Measurements from ENCODE around the gene CHAF1A.

DNA sequence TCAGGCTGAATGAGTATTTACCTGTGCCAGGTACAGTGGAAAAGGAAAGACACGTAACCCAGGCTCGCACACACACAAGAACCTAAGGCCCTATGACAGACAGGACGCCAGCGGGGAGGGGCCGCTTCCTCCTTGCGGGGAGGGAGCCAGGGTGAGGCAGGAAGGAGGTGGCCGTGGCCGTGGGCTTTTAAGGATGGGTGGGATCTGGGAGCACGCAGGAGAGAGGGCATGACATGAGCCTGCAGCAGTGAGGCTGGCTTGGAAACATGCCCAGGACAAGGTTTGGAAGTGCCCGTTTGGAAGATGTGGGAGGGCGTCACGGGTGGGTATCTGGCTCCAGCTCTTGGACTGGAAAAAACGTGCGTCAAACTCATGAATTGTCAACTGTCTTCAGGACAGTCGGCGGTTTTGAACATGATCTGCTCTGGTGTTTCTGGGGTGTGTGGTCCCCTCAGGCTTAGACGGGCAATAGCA, 22.1 kb upstream of the CHAF1A start:
- TF ChIP-seq, protein P1, sequence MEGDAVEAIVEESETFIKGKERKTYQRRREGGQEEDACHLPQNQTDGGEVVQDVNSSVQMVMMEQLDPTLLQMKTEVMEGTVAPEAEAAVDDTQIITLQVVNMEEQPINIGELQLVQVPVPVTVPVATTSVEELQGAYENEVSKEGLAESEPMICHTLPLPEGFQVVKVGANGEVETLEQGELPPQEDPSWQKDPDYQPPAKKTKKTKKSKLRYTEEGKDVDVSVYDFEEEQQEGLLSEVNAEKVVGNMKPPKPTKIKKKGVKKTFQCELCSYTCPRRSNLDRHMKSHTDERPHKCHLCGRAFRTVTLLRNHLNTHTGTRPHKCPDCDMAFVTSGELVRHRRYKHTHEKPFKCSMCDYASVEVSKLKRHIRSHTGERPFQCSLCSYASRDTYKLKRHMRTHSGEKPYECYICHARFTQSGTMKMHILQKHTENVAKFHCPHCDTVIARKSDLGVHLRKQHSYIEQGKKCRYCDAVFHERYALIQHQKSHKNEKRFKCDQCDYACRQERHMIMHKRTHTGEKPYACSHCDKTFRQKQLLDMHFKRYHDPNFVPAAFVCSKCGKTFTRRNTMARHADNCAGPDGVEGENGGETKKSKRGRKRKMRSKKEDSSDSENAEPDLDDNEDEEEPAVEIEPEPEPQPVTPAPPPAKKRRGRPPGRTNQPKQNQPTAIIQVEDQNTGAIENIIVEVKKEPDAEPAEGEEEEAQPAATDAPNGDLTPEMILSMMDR (IDR thresholded peaks at IDR 0.05; ENCODE audit: low read depth, low read length, poor library complexity, severe bottlenecking): no peak
- no peak for TF ChIP-seq EZH2phosphoT487 (IDR thresholded peaks at IDR 0.05; ENCODE audit: borderline replicate concordance, low read length)
